Stimulated activated CD8-positive, alpha-beta memory T cell treated with anti-CD3 and anti-CD28 coated beads, Interleukin-7, amount 100 ng/mL, for 48 hours (primary cell): ENCODE data around the gene FHL2.

Experiments
- DNase-seq, 2 donors: peaks; one replicate each; pipeline ENCODE4 v3.0.0-alpha.2; 2020; ENCODE audit warnings: low read depth in 1 of 2; ENCODE audit errors: extremely low read depth in 1 of 2

FHL2 gene

GRCh38 chr2:105321875-105322646, 76.8 kb downstream of the FHL2 start:
- no peak for DNase-seq

GRCh38 chr2:105320651-105321215, 78.1 kb downstream of the FHL2 start:
- DNase-seq = no peak

GRCh38 chr2:105317937-105318336, 80.9 kb downstream of the FHL2 start:
- DNase-seq = no peak

GRCh38 chr2:105315314-105315713, 83.5 kb downstream of the FHL2 start:
- no peak for DNase-seq

- no peak for DNase-seq
Observed at GRCh38 chr2:105313877-105314276, 85.0 kb downstream of the FHL2 start.
